Trophoblast cell (in vitro differentiated cells and primary cell): ENCODE measurements around the gene NDFIP1.

Source experiments
- DNase-seq, 2 donors: peaks; one replicate each; pipeline ENCODE4 v3.0.0-alpha.2; 2016
- H2AFZ ChIP-seq: 2 replicates; pipeline ENCODE4 v1.6.1; 2013; ENCODE audit warnings: low read length, moderate library complexity, mild to moderate bottlenecking; ENCODE audit not compliant: insufficient read depth, poor library complexity
- H2AK5ac ChIP-seq: 2 replicates; pipeline ENCODE4 v1.6.1; 2013; ENCODE audit warnings: mild to moderate bottlenecking, low read length
- H2BK120ac ChIP-seq: 2 replicates; pipeline ENCODE4 v1.6.1; 2013; ENCODE audit warnings: low read length, mild to moderate bottlenecking, moderate library complexity; ENCODE audit not compliant: insufficient read depth, poor library complexity
- H2BK12ac ChIP-seq: 2 replicates; pipeline ENCODE4 v1.6.1; 2013; ENCODE audit warnings: mild to moderate bottlenecking, low read length, moderate library complexity
- H2BK5ac ChIP-seq: 2 replicates; pipeline ENCODE4 v1.6.1; 2013; ENCODE audit warnings: low read length, low read depth, moderate library complexity, mild to moderate bottlenecking; ENCODE audit not compliant: poor library complexity
- H3K14ac ChIP-seq: 2 replicates; pipeline ENCODE4 v1.6.1; 2013; ENCODE audit warnings: mild to moderate bottlenecking, low read length
- H3K18ac ChIP-seq: 2 replicates; pipeline ENCODE4 v1.6.1; 2013; ENCODE audit warnings: mild to moderate bottlenecking, low read length
- H3K23ac ChIP-seq: 2 replicates; pipeline ENCODE4 v1.6.1; 2013; ENCODE audit warnings: low read length
- H3K27ac ChIP-seq: 2 replicates; pipeline ENCODE4 v1.5.1; 2013; ENCODE audit warnings: low read depth, mild to moderate bottlenecking, inconsistent platforms, low read length, moderate library complexity
- H3K27me3 ChIP-seq: 2 replicates; pipeline ENCODE4 v1.6.1; 2013; ENCODE audit warnings: inconsistent platforms, mild to moderate bottlenecking, low read length, moderate library complexity; ENCODE audit not compliant: insufficient read depth
- H3K36me3 ChIP-seq, 2 experiments: 1 replicate in 1 of 2; 2 replicates in 1 of 2; pipeline ENCODE4 v1.6.1; 2013; ENCODE audit warnings: low read length in 2 of 2, mild to moderate bottlenecking in 2 of 2, moderate library complexity in 1 of 2; ENCODE audit not compliant: insufficient read depth in 2 of 2, control insufficient read depth in 1 of 2
- H3K4ac ChIP-seq: 2 replicates; pipeline ENCODE4 v1.6.1; 2013; ENCODE audit warnings: low read depth, mild to moderate bottlenecking, low read length, moderate library complexity
- H3K4me1 ChIP-seq, 2 experiments: 1 replicate in 1 of 2; 2 replicates in 1 of 2; pipeline ENCODE4 v1.6.1; 2013; ENCODE audit warnings: low read length in 2 of 2, mild to moderate bottlenecking in 2 of 2, moderate library complexity in 1 of 2; ENCODE audit not compliant: insufficient read depth in 2 of 2, control insufficient read depth in 1 of 2
- H3K4me2 ChIP-seq: 2 replicates; pipeline ENCODE4 v1.6.1; 2013; ENCODE audit warnings: inconsistent platforms, mild to moderate bottlenecking, low read length, moderate library complexity
- H3K4me3 ChIP-seq: 2 replicates; pipeline ENCODE4 v1.5.1; 2013; ENCODE audit warnings: mild to moderate bottlenecking, low read depth, low read length, inconsistent platforms
- H3K79me1 ChIP-seq: one replicate; pipeline ENCODE4 v1.6.1; 2013; ENCODE audit warnings: low read length
- H3K79me2 ChIP-seq: 2 replicates; pipeline ENCODE4 v1.6.1; 2013; ENCODE audit warnings: low read length, mild to moderate bottlenecking; ENCODE audit not compliant: control insufficient read depth, insufficient read depth, poor library complexity
- H3K9ac ChIP-seq: 2 replicates; pipeline ENCODE4 v1.6.1; 2013; ENCODE audit warnings: mild to moderate bottlenecking, low read length
- H3K9me3 ChIP-seq: 2 replicates; pipeline ENCODE4 v1.6.1; 2013; ENCODE audit warnings: low read depth, mild to moderate bottlenecking, control low read depth, inconsistent platforms, low read length; ENCODE audit not compliant: insufficient read depth
- H4K12ac ChIP-seq: 2 replicates; pipeline ENCODE4 v1.6.1; 2013; ENCODE audit warnings: low read depth, mild to moderate bottlenecking, low read length, moderate library complexity
- H4K8ac ChIP-seq: 2 replicates; pipeline ENCODE4 v1.6.1; 2013; ENCODE audit warnings: low read depth, mild to moderate bottlenecking, low read length, moderate library complexity
- H4K91ac ChIP-seq: one replicate; pipeline ENCODE4 v1.6.1; 2013; ENCODE audit warnings: low read depth, mild to moderate bottlenecking, low read length, moderate library complexity
- WGBS: extraction: QIAGEN DNeasy Blood & Tissue Kit; methylation state at CpG from one replicate; pipeline ENCODE4 v1.1.7; 2013; ENCODE audit warnings: missing lambda C conversion rate; ENCODE audit not compliant: insufficient read length, insufficient coverage; ENCODE audit errors: extremely low coverage; 5-methylcytosine and 5-hydroxymethylcytosine counted together

Gene NDFIP1

DNA sequence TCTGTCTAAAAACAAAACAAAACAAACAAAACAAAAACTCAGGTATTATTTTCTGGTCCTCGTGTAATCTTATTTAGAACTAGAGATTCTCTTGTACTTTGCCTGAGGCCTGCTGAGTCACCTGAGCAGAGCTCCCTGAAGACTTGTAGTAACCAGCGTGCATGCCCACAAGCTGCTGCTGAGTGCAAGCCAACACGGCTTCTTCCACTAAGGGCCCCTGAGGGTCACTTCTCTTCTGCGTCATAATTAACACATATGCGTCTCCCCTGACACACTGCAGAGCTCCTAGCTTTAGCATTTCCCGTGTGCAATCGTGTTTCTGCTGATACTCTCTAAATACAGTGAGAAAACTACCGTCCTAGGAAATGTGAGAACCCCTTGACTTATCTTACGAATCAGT lies 10.9 kb upstream of the NDFIP1 start:
- no peaks in the 10 kb centered on the region for H3K36me3 ChIP-seq
- no peak overlapping the region for H2AFZ ChIP-seq
- no peak overlapping the region for H3K9ac ChIP-seq

DNA sequence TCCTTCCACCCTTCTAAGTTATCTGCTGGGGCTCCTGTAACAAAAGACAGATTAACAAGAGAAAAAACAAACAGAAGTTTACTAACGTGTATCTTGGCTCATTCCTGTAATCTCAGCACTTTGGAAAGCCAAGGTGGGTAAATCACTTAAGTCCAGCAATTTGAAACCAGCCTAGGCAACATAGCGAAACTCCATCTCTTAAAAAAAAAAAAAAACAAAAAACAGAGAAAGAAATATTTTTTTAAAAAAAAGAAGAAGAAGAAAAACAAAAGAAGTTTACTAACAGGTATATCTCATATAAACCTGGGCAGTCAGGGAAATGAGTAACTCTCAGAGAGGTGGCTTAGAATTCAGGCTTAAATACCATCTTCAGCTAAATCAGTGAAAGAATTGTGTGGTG lies 10.3 kb upstream of the NDFIP1 start:
- H3K36me3 ChIP-seq, result no peaks in the 10 kb centered on the region
- H2AK5ac ChIP-seq, result no peak overlapping the region
- H3K4ac ChIP-seq, result no peak overlapping the region
- no peak overlapping the region for H3K18ac ChIP-seq
- H3K27me3 ChIP-seq, result no peaks in the 10 kb centered on the region
- H4K12ac ChIP-seq, result no peak overlapping the region
- H3K79me1 ChIP-seq, result no peaks in the 10 kb centered on the region
- no peak overlapping the region for H4K91ac ChIP-seq
- no peak overlapping the region for H2BK5ac ChIP-seq
- no peak overlapping the region for H2BK120ac ChIP-seq
- H3K4me1 ChIP-seq, result peaks cover 3% of the 10 kb centered on the region in 2 experiments
- H2BK12ac ChIP-seq, result no peak overlapping the region
- no CpG with 5 or more reads among the region's 2 CpGs for WGBS
- H3K9me3 ChIP-seq, result no peaks in the 10 kb centered on the region
- no peak overlapping the region for H3K27ac ChIP-seq
- no peak overlapping the region for H4K8ac ChIP-seq
- H3K23ac ChIP-seq, result no peak overlapping the region
- H3K9ac ChIP-seq, result no peak overlapping the region
- DNase-seq, result no peak
- no peak overlapping the region for H2AFZ ChIP-seq
- no peak overlapping the region for H3K4me2 ChIP-seq
- H3K14ac ChIP-seq, result no peak overlapping the region
- no peaks in the 10 kb centered on the region for H3K79me2 ChIP-seq
- H3K4me3 ChIP-seq, result no peak overlapping the region

More for the DNA sequence above, 10.9 kb upstream of the NDFIP1 start:
- H2BK5ac ChIP-seq, result no peak overlapping the region
- H3K23ac ChIP-seq, result no peak overlapping the region
- H3K14ac ChIP-seq, result no peak overlapping the region
- no peak overlapping the region for H3K4me2 ChIP-seq
- H2BK12ac ChIP-seq, result no peak overlapping the region
- no CpG with 5 or more reads among the region's 9 CpGs for WGBS
- H3K4me3 ChIP-seq, result no peak overlapping the region
- no peak overlapping the region for H3K27ac ChIP-seq
- no peaks in the 10 kb centered on the region for H3K27me3 ChIP-seq
- DNase-seq, result peak; percentile 84 to 85
- H3K9me3 ChIP-seq, result no peaks in the 10 kb centered on the region
- no peak overlapping the region for H4K8ac ChIP-seq
- no peak overlapping the region for H2BK120ac ChIP-seq
- no peak overlapping the region for H4K91ac ChIP-seq
- H4K12ac ChIP-seq, result no peak overlapping the region
- no peak overlapping the region for H3K18ac ChIP-seq
- H3K79me2 ChIP-seq, result no peaks in the 10 kb centered on the region
- no peak overlapping the region for H3K4ac ChIP-seq
- peaks cover 3% of the 10 kb centered on the region in 2 experiments for H3K4me1 ChIP-seq
- H2AK5ac ChIP-seq, result no peak overlapping the region
- no peaks in the 10 kb centered on the region for H3K79me1 ChIP-seq

DNA sequence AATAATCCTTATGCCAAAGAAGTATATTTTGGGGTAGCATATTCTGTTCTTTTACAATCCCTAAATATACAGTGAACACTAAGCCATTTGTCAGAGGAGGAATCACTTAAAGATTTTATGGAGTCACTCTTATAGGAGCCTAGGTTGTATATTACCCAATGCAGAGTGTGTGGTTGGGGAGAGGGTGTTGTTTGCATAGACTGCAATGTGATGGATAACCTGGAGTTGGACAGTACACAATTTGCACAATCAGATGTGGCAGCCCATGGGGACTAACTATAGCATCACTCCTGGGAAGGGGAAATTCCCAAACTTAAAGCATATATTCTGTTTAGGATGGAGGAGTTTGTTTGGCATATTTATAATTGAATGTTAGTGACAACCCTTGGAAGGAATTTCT lies 9.6 kb upstream of the NDFIP1 start:
- no peak overlapping the region for H3K23ac ChIP-seq
- H4K12ac ChIP-seq, result no peak overlapping the region
- H3K27ac ChIP-seq, result no peak overlapping the region
- no peaks in the 10 kb centered on the region for H3K9me3 ChIP-seq
- H2BK5ac ChIP-seq, result no peak overlapping the region
- no peak overlapping the region for H3K4me2 ChIP-seq
- H2BK120ac ChIP-seq, result no peak overlapping the region
- no peak overlapping the region for H3K4me3 ChIP-seq
- H2BK12ac ChIP-seq, result no peak overlapping the region
- H3K4me1 ChIP-seq, result peaks cover 3% of the 10 kb centered on the region in 2 experiments
- no peaks in the 10 kb centered on the region for H3K79me1 ChIP-seq
- H3K27me3 ChIP-seq, result no peaks in the 10 kb centered on the region
- no peak overlapping the region for H3K14ac ChIP-seq
- no peak overlapping the region for H2AK5ac ChIP-seq
- H3K18ac ChIP-seq, result no peak overlapping the region
- no peak overlapping the region for H4K91ac ChIP-seq
- no peak overlapping the region for H3K9ac ChIP-seq
- H3K79me2 ChIP-seq, result no peaks in the 10 kb centered on the region
- DNase-seq, result no peak
- no peak overlapping the region for H3K4ac ChIP-seq
- no peaks in the 10 kb centered on the region for H3K36me3 ChIP-seq
- H2AFZ ChIP-seq, result no peak overlapping the region
- no peak overlapping the region for H4K8ac ChIP-seq

DNA sequence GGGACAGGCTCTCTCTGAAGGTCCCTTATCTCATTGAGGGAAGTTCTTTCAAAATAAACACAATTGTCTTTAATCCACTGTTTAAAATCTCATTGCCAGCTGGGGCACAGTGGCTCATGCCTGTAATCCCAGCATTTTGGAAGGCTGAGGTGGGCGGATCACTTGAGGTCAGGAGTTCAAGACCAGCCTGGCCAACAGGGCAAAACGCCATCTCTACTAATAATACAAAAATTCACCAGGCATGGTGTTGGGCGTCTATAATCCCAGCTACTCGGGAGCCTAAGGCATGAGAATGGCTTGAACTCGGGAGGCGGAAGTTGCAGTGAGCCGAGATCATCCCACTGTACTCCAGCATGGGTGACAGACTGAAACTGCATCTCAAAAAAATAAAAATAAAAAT lies 8.3 kb upstream of the NDFIP1 start:
- H3K27ac ChIP-seq, result no peak overlapping the region
- H2AFZ ChIP-seq, result no peak overlapping the region
- no peaks in the 10 kb centered on the region for H3K9me3 ChIP-seq
- H3K4me1 ChIP-seq, result peaks cover 3% of the 10 kb centered on the region in 2 experiments
- H4K91ac ChIP-seq, result no peak overlapping the region
- DNase-seq, result no peak
- H3K79me1 ChIP-seq, result no peaks in the 10 kb centered on the region
- no peak overlapping the region for H3K4me2 ChIP-seq
- no peak overlapping the region for H2BK120ac ChIP-seq
- no peak overlapping the region for H2AK5ac ChIP-seq
- no peak overlapping the region for H2BK12ac ChIP-seq
- no peak overlapping the region for H3K4me3 ChIP-seq
- no peak overlapping the region for H3K18ac ChIP-seq
- no peaks in the 10 kb centered on the region for H3K79me2 ChIP-seq
- no peak overlapping the region for H3K4ac ChIP-seq
- no peak overlapping the region for H3K14ac ChIP-seq
- H4K8ac ChIP-seq, result no peak overlapping the region
- H4K12ac ChIP-seq, result no peak overlapping the region
- WGBS, result no CpG with 5 or more reads among the region's 7 CpGs
- no peak overlapping the region for H3K9ac ChIP-seq
- H2BK5ac ChIP-seq, result no peak overlapping the region
- H3K36me3 ChIP-seq, result no peaks in the 10 kb centered on the region
- H3K23ac ChIP-seq, result no peak overlapping the region
- H3K27me3 ChIP-seq, result no peaks in the 10 kb centered on the region
